ENCODE measurements around the gene PRR18. TPM values are rescaled to one million over a fixed set of nuclear protein-coding genes. Genes with fewer than 3 reads are reported as not detected.

PRR18 gene
- total RNA-seq, 1 donor from 2014 or later, result 0.14 TPM

GRCh38 chr6:166325383-166326042 is 17.3 kb upstream of the PRR18 start:
- no peak overlapping the region for H3K4me3 Mint-ChIP-seq (ENCODE audit: unreplicated experiment)
- Histone ChIP-seq H4K20me1 (ENCODE audit: insufficient read depth, low read length) (peaks cover 32% of the 10 kb centered on the region), H3K36me3 (ENCODE audit: insufficient read depth, low read length) (peaks cover 21% of the 10 kb centered on the region), H3K4me2 (ENCODE audit: low read length) (no peak overlapping the region), H3K79me2 (ENCODE audit: insufficient read depth, low read length) (peaks cover 44% of the 10 kb centered on the region), H3K4me1 (ENCODE audit: insufficient read depth, low read length) (no peaks in the 10 kb centered on the region), H3K27me3 (ENCODE audit: insufficient read depth, low read length) (no peaks in the 10 kb centered on the region), H3K9me3 (ENCODE audit: insufficient read depth, low read depth, low read length) (no peaks in the 10 kb centered on the region), H3K27ac (ENCODE audit: low read depth, low read length) (no peak overlapping the region), H3K4me3 (ENCODE audit: insufficient read depth, low read depth, low read length) (no peak overlapping the region), H3K9ac (ENCODE audit: low read length) (no peak overlapping the region), H2AFZ (ENCODE audit: low read depth, low read length) (no peak overlapping the region)
- peaks cover 12% of the 10 kb centered on the region for H3K36me3 Mint-ChIP-seq (ENCODE audit: low read depth, unreplicated experiment)
- H3K4me1 Mint-ChIP-seq (ENCODE audit: low read depth, unreplicated experiment), result peaks cover under 1% of the 10 kb centered on the region
- no peak for FAIRE-seq
- DNase-seq (ENCODE audit: low read depth), result no peak
- H3K27ac Mint-ChIP-seq (ENCODE audit: unreplicated experiment), result no peak overlapping the region
- H3K9me3 Mint-ChIP-seq (ENCODE audit: unreplicated experiment), result no peaks in the 10 kb centered on the region
- no peak for TF ChIP-seq EZH2 (IDR thresholded peaks at IDR 0.05; ENCODE audit: insufficient read depth, low read length)
- TF ChIP-seq CTCF (IDR thresholded peaks at IDR 0.05; ENCODE audit: insufficient read depth, low read depth, low read length), result no peak
- no peaks in the 10 kb centered on the region for H3K27me3 Mint-ChIP-seq (ENCODE audit: low read depth, unreplicated experiment)

- Histone ChIP-seq H3K4me3 (ENCODE audit: insufficient read depth, low read depth, low read length) (no peak overlapping the region), H4K20me1 (ENCODE audit: insufficient read depth, low read length) (peaks cover 24% of the 10 kb centered on the region), H3K4me2 (ENCODE audit: low read length) (no peak overlapping the region), H3K36me3 (ENCODE audit: insufficient read depth, low read length) (peaks cover 25% of the 10 kb centered on the region), H3K4me1 (ENCODE audit: insufficient read depth, low read length) (no peaks in the 10 kb centered on the region), H3K9ac (ENCODE audit: low read length) (no peak overlapping the region), H3K9me3 (ENCODE audit: insufficient read depth, low read depth, low read length) (no peaks in the 10 kb centered on the region), H2AFZ (ENCODE audit: low read depth, low read length) (no peak overlapping the region), H3K27me3 (ENCODE audit: insufficient read depth, low read length) (no peaks in the 10 kb centered on the region), H3K79me2 (ENCODE audit: insufficient read depth, low read length) (peaks cover 23% of the 10 kb centered on the region), H3K27ac (ENCODE audit: low read depth, low read length) (no peak overlapping the region)
- Mint-ChIP-seq H3K4me1 (ENCODE audit: low read depth, unreplicated experiment) (peaks cover 11% of the 10 kb centered on the region), H3K27me3 (ENCODE audit: low read depth, unreplicated experiment) (no peaks in the 10 kb centered on the region), H3K4me3 (ENCODE audit: unreplicated experiment) (no peak overlapping the region), H3K9me3 (ENCODE audit: unreplicated experiment) (no peaks in the 10 kb centered on the region), H3K36me3 (ENCODE audit: low read depth, unreplicated experiment) (peaks cover 19% of the 10 kb centered on the region), H3K27ac (ENCODE audit: unreplicated experiment) (no peak overlapping the region)
- no peak for FAIRE-seq
- no peak for DNase-seq (ENCODE audit: low read depth)
- TF ChIP-seq EZH2 (IDR thresholded peaks at IDR 0.05; ENCODE audit: insufficient read depth, low read length), result no peak
- TF ChIP-seq CTCF (IDR thresholded peaks at IDR 0.05; ENCODE audit: insufficient read depth, low read depth, low read length), result no peak
These were observed 15.2 kb upstream of the PRR18 start for GRCh38 chr6:166323395-166323794.

Measured in astrocyte (in vitro differentiated cells and primary cell).